Upper lobe of left lung (tissue), 6 donors: ENCODE data around the gene WDR6. TPM values are rescaled to one million over a fixed set of nuclear protein-coding genes. Genes with fewer than 3 reads are reported as not detected.

Experiments used
- ATAC-seq, 2 donors: fragments of 200-7000 bp; cut with Tn5 transposase; one replicate each; pipeline ENCODE4 v1.9.1; 2022; ENCODE audit warnings: mild to moderate bottlenecking in 2 of 2, moderate library complexity in 2 of 2; ENCODE audit not compliant: low FRiP score in 2 of 2
- DNase-seq, 2 donors: peaks; one replicate each; pipeline ENCODE4 v3.0.0-alpha.2; 2019 to 2020
- H3K27ac ChIP-seq, 4 donors: fragments of 200-600 bp; sonication (generic); one replicate each; pipeline ENCODE4 v1.5.1; 2016 to 2019
- H3K27me3 ChIP-seq, 4 donors: fragments of 200-600 bp; sonication (generic); one replicate each; pipeline ENCODE4 v1.5.1; 2017 to 2019
- H3K36me3 ChIP-seq, 4 donors: fragments of 200-600 bp; sonication (generic); one replicate each; pipeline ENCODE4 v1.5.1; 2016 to 2019
- H3K4me1 ChIP-seq, 4 donors: fragments of 200-600 bp; sonication (generic); one replicate each; pipeline ENCODE4 v1.5.1; 2018 to 2019
- H3K4me3 ChIP-seq, 4 donors: fragments of 200-600 bp; sonication (generic); one replicate each; pipeline ENCODE4 v1.5.1; 2017 to 2019; ENCODE audit warnings: mild to moderate bottlenecking in 2 of 4, moderate library complexity in 1 of 4
- H3K9me3 ChIP-seq, 4 donors: fragments of 200-600 bp; sonication (generic); one replicate each; pipeline ENCODE4 v1.5.1; 2018 to 2019
- EP300 ChIP-seq, 4 donors: sonication (generic); formaldehyde crosslinking; IDR thresholded peaks; one replicate each; pipeline ENCODE4 v1.5.1; 2017; ENCODE audit warnings: antibody characterized with exemption in 4 of 4, control low read depth in 2 of 4
- POLR2A ChIP-seq, 4 donors: fragments of 450-650 bp; IDR thresholded peaks; one replicate each; pipeline ENCODE4 v1.5.1; 2016 to 2017; ENCODE audit warnings: antibody characterized with exemption in 4 of 4, mild to moderate bottlenecking in 2 of 4
- POLR2AphosphoS5 ChIP-seq, 2 donors: sonication (generic); formaldehyde crosslinking; IDR thresholded peaks; one replicate each; pipeline ENCODE4 v1.5.1; 2017; ENCODE audit warnings: antibody characterized with exemption in 2 of 2
- WGBS, 2 donors: methylation state at CpG; one replicate each; pipeline ENCODE4 v1.1.5; 2017 to 2018; 5-methylcytosine and 5-hydroxymethylcytosine counted together
- total RNA-seq, 6 donors: library from RNA; depleted of rRNA in 4 of 6; stranded (reverse); fragments of >200 nt in 4 of 6; gene quantifications; one replicate each; pipeline versions ENCODE4 v1.1.0 to v1.2.1, GENCODE V29; 2016 to 2021
- TF ChIP-seq, protein P1 (sequence below), 6 experiments: fragments of 450-650 bp in 4 of 6; fragments of 200-600 bp in 2 of 6; sonication (generic) in 2 of 6; IDR thresholded peaks; one replicate each; pipeline ENCODE4 v1.5.1; 2016 to 2019; ENCODE audit warnings: antibody characterized with exemption in 6 of 6
- donor health status: DM: no; HTN: no; CAD: no; lungs with moderate emphysema.
- donor health status: DM: no; HTN: yes; CAD: no; lungs with severe emphysema.

Gene WDR6
- total RNA-seq, 6 donors from 2014 or later = 100 to 279 (median 123) TPM

DNA sequence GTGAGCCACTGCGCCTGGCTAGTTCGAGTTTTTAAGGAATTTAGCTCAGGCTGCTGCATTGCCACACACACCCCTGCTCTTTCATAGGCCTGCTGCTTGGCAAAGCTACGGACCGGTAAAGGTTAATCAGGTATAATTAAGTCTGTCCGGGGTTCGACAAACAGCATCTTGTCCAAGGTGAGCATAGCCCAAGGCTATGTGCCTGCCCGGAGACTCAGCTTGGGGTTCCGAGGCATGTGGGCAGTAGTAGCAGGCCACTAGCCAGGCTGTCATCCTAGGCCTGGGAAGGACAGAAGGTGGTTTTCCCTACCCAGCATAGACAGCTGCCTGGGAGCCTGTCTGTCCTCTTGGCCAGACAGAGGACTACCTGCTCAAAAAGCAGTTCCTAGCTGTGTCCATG lies 10.6 kb upstream of the WDR6 start:
- no peaks in the 10 kb centered on the region for H3K27me3 ChIP-seq
- 94 to 97% methylated on average over 8 of the region's 8 CpGs for WGBS, 2 donors
- TF ChIP-seq, protein P1, sequence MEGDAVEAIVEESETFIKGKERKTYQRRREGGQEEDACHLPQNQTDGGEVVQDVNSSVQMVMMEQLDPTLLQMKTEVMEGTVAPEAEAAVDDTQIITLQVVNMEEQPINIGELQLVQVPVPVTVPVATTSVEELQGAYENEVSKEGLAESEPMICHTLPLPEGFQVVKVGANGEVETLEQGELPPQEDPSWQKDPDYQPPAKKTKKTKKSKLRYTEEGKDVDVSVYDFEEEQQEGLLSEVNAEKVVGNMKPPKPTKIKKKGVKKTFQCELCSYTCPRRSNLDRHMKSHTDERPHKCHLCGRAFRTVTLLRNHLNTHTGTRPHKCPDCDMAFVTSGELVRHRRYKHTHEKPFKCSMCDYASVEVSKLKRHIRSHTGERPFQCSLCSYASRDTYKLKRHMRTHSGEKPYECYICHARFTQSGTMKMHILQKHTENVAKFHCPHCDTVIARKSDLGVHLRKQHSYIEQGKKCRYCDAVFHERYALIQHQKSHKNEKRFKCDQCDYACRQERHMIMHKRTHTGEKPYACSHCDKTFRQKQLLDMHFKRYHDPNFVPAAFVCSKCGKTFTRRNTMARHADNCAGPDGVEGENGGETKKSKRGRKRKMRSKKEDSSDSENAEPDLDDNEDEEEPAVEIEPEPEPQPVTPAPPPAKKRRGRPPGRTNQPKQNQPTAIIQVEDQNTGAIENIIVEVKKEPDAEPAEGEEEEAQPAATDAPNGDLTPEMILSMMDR (IDR thresholded peaks at IDR 0.05) = no peak
- TF ChIP-seq POLR2A (IDR thresholded peaks at IDR 0.05) (no peak), POLR2AphosphoS5 (IDR thresholded peaks at IDR 0.05) (no peak), EP300 (IDR thresholded peaks at IDR 0.05) (no peak)
- ATAC-seq (no peak), DNase-seq (no peak)
- H3K27ac ChIP-seq = no peak overlapping the region
- peaks cover 0 to 13% (median 5%) of the 10 kb centered on the region in 4 donors for H3K36me3 ChIP-seq
- no peak overlapping the region for H3K4me3 ChIP-seq
- peaks cover 3 to 8% (median 6%) of the 10 kb centered on the region in 4 donors for H3K4me1 ChIP-seq
- no peaks in the 10 kb centered on the region for H3K9me3 ChIP-seq

DNA sequence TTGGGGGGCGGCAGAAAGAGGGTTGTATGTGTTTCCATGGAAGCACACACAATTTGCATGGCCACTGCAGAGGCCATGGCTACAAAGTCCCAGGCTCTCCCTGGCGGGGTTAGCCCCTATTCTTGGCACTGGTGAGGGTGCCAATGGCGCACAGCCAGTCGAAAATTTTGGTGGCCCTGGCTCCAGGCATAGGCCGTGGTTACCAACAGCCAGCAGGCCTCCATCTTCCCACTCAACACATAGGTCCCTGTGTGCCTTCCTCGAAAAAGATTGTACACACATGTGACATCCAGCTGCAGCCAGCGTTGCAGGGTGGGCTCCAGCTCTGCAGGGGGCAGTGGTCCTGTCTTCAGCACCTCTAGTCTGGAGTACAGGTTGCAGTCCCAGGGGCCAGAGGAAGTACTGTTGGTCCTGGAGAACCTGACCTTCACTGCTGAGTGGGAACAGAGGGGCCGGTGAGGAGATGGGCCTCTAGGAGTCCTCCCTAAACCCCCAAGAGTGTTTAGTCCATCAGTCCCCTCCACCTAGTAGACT lies 10.0 kb upstream of the WDR6 start:
- no peak overlapping the region for H3K27ac ChIP-seq
- peaks cover 0 to 2% (median 2%) of the 10 kb centered on the region in 4 donors for H3K4me1 ChIP-seq
- no peaks in the 10 kb centered on the region for H3K9me3 ChIP-seq
- H3K36me3 ChIP-seq = peaks cover 0 to 13% (median 5%) of the 10 kb centered on the region in 4 donors
- TF ChIP-seq POLR2A (IDR thresholded peaks at IDR 0.05) = no peak
- no peak for TF ChIP-seq EP300 (IDR thresholded peaks at IDR 0.05)
- TF ChIP-seq POLR2AphosphoS5 (IDR thresholded peaks at IDR 0.05) = no peak
- TF ChIP-seq, protein P1 (IDR thresholded peaks at IDR 0.05) = no peak
- DNase-seq (no peak), ATAC-seq (no peak)
- no peak overlapping the region for H3K4me3 ChIP-seq
- WGBS, 2 donors = 90 to 100% methylated on average over 2 to 8 of the region's 8 CpGs
- no peaks in the 10 kb centered on the region for H3K27me3 ChIP-seq

DNA sequence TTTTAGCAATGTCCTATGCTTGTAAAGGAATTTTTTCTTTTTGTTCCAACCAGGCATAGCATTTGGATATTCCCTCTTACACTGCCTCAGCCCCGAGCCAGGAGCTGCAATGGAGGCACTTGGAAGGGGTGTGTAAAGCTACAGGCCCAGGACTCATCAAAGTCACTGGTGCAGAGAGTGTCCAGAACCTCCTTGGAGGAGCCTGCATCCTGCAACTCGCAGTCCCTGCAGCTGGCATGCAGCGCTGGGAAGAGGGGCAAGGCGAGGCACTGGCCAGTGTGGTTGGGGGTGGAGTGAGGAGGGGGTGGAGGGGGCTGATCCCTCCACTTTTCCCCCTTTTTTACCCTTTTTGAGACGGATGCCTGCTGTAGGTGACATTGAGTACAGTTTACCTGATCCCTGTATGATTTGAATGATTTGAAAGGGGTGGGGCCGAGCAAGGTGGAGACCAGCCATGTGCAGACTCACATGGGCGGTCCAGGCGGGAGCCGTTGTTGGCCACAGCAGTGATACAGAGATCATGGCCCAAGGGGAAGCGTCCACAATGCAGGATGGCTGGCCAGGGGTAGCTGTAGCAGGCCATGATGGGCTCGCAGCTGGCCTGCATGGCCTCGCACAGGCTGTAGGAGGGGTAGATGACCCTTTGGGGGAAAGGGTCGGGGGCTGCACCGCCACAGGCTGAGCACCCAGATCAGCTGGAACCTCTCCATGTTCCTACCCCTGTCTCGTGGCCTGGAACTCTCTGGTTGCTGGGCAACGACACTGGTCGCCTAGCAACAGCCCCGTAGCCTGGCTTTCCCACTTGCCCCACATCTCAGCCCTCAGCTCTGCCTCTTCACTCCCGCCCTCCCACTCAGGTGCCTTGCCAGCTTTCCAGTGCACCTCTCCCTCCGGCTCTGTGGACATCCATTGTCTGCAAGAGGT lies 9.2 kb upstream of the WDR6 start:
- H3K4me1 ChIP-seq = peaks cover 0 to 2% (median 0%) of the 10 kb centered on the region in 4 donors
- peaks cover 0 to 13% (median 5%) of the 10 kb centered on the region in 4 donors for H3K36me3 ChIP-seq
- no peaks in the 10 kb centered on the region for H3K9me3 ChIP-seq
- ATAC-seq (no peak), DNase-seq (no peak)
- H3K27ac ChIP-seq = no peak overlapping the region
- TF ChIP-seq EP300 (IDR thresholded peaks at IDR 0.05) = no peak
- no peak for TF ChIP-seq POLR2A (IDR thresholded peaks at IDR 0.05)
- TF ChIP-seq, protein P1 (IDR thresholded peaks at IDR 0.05) = no peak
- TF ChIP-seq POLR2AphosphoS5 (IDR thresholded peaks at IDR 0.05) = no peak
- 90 to 93% methylated on average over 14 to 20 of the region's 20 CpGs for WGBS, 2 donors
- H3K4me3 ChIP-seq = no peak overlapping the region
- no peaks in the 10 kb centered on the region for H3K27me3 ChIP-seq

DNA sequence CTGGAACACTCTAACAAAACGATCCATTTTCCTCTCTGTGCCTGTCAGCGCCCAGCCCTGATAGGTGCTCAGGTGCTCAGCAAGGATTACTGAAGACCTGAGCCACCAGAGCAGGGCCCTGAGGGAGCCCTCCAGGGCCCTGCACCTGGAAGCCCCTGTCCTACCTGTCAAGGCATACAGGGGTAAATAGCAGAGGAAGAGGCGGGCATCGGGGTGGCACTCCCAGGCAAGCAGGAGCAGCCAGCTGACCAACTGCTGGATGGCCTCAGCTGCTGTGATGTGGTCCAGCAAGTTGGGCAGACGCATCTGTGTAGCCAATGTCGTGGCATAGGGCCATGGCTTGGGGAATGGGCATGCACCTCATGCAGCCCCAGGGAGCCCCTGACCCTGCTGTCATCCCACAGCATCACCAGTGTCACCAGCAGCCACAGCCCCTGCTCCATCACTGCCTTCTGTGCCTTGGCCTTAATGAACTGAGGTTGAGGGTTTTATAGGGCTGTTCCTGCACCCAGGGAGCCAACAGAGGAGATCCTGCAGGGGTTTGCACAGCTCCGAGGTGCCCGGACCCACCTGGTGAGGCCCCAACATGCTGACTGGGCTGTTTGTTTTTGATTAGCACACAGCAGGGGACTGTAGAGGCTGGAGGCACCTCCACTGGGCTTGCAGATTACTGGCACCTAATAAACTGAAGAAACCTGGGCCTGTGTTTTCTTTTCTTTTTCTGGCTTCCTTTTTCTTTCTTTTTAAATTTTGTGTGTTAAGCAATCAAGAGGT lies 7.9 kb upstream of the WDR6 start:
- Histone ChIP-seq H3K27me3 (no peaks in the 10 kb centered on the region), H3K4me1 (no peaks in the 10 kb centered on the region), H3K4me3 (no peak overlapping the region), H3K27ac (no peak overlapping the region), H3K36me3 (peaks cover 0 to 13% (median 5%) of the 10 kb centered on the region in 4 donors), H3K9me3 (no peaks in the 10 kb centered on the region)
- no peak for ATAC-seq
- WGBS, 2 donors = 80 to 94% methylated on average over 6 of the region's 8 CpGs
- TF ChIP-seq POLR2AphosphoS5 (IDR thresholded peaks at IDR 0.05) (no peak), POLR2A (IDR thresholded peaks at IDR 0.05) (no peak), EP300 (IDR thresholded peaks at IDR 0.05) (no peak)
- TF ChIP-seq, protein P1 (IDR thresholded peaks at IDR 0.05) = no peak
- DNase-seq = no peak
